HepG2 (cell line): Measurements from ENCODE around the gene HBE1. TPM values are rescaled to one million over a fixed set of nuclear protein-coding genes. Genes with fewer than 3 reads are reported as not detected.

Experiments
- ATAC-seq: fragments of 200-7000 bp; cut with Tn5 transposase; 3 replicates; pipeline ENCODE4 v1.9.1; 2020; ENCODE audit warnings: mild to moderate bottlenecking, moderate library complexity
- BruUV-seq: library from RNA; stranded (reverse); fragments of 400-500 nt; replicated peaks from 2 replicates; lab custom pipeline; 2021; lab: Mats Ljungman, UMichigan
- CTCF ChIA-PET: fragments of 300-600 bp; formaldehyde crosslinking; extraction: SDS; loops from one replicate; lab custom pipeline; 2021; ENCODE audit warnings: low total read pairs, inconsistent platforms, low intra/inter-chr PET ratio; lab: Yijun Ruan, JAX
- POLR2A ChIA-PET: fragments of 350-600 bp; sonication (Branson Sonifier 250); formaldehyde crosslinking; loops from one replicate; lab custom pipeline; 2020; ENCODE audit warnings: antibody characterized with exemption, inconsistent platforms; lab: Yijun Ruan, JAX
- DNase-seq: peaks from one replicate; pipeline ENCODE4 v3.0.0-alpha.2; 2015; ENCODE audit warnings: low spot score
- FAIRE-seq: peaks from 3 replicates; lab custom pipeline; 2011; peaks lifted over from hg19 to GRCh38; lab: Jason Lieb, UNC
- H2AFZ ChIP-seq: one replicate; pipeline ENCODE4 v1.6.1; 2011; ENCODE audit warnings: low read length, inconsistent platforms
- H3K27ac ChIP-seq: fragments of 300-600 bp; 3 replicates; pipeline ENCODE4 v1.8.0; 2011; ENCODE audit warnings: mixed run types, mild to moderate bottlenecking, mixed read lengths, low read length, inconsistent platforms; ENCODE audit not compliant: insufficient read depth; ENCODE audit errors: extremely low read length
- H3K27me3 ChIP-seq, 2 experiments: fragments of 200-600 bp in 1 of 2; 2 replicates in 1 of 2; 3 replicates in 1 of 2; pipeline versions ENCODE4 v1.6.0 to v1.8.0; 2011; ENCODE audit warnings: low read length in 2 of 2, mild to moderate bottlenecking in 2 of 2, moderate library complexity in 2 of 2, inconsistent platforms in 1 of 2; ENCODE audit not compliant: insufficient read depth in 2 of 2, control insufficient read depth in 1 of 2
- H3K36me3 ChIP-seq, 2 experiments: fragments of 200-600 bp in 1 of 2; replicated peaks in 1 of 2; 2 replicates in 1 of 2; 3 replicates in 1 of 2; pipeline versions ENCODE4 v1.5.1 to v1.8.0; 2011; ENCODE audit warnings: low read length in 2 of 2, inconsistent platforms in 1 of 2; ENCODE audit not compliant: insufficient read depth in 2 of 2, control insufficient read depth in 1 of 2
- H3K4me1 ChIP-seq: 2 replicates; pipeline ENCODE4 v1.5.1; 2012; ENCODE audit warnings: low read length, inconsistent platforms; ENCODE audit not compliant: insufficient read depth
- H3K4me2 ChIP-seq: 2 replicates; pipeline ENCODE4 v1.6.0; 2011; ENCODE audit warnings: low read depth, low read length, inconsistent platforms
- H3K4me3 ChIP-seq, 3 experiments: fragments of 200-600 bp in 1 of 3; sonication (generic), shearing (Covaris generic) in 1 of 3; replicated peaks in 1 of 3; 2 replicates each; pipeline ENCODE4 v1.5.1; 2011 to 2016; ENCODE audit warnings: low read length in 3 of 3, inconsistent platforms in 2 of 3, low read depth in 2 of 3, mild to moderate bottlenecking in 2 of 3, control low read depth in 1 of 3, mixed read lengths in 1 of 3; ENCODE audit not compliant: insufficient read depth in 1 of 3
- H3K79me2 ChIP-seq: one replicate; pipeline ENCODE4 v1.6.1; 2011; ENCODE audit warnings: low read length, inconsistent platforms; ENCODE audit not compliant: insufficient read depth
- H3K9ac ChIP-seq: 2 replicates; pipeline ENCODE4 v1.6.0; 2011; ENCODE audit warnings: mild to moderate bottlenecking, low read depth, low read length, inconsistent platforms; ENCODE audit not compliant: insufficient read depth
- H3K9me3 ChIP-seq: 2 replicates; pipeline ENCODE4 v1.5.1; 2012; ENCODE audit warnings: mild to moderate bottlenecking, low read length
- H4K20me1 ChIP-seq: 2 replicates; pipeline ENCODE4 v1.6.0; 2011; ENCODE audit warnings: inconsistent platforms, mild to moderate bottlenecking, low read length, moderate library complexity; ENCODE audit not compliant: insufficient read depth
- KAT8 ChIP-seq: IDR thresholded peaks from 2 replicates; pipeline ENCODE4 v1.6.1; 2016; ENCODE audit warnings: missing genetic modification reagents, missing compliant biosample characterization
- ONECUT2 ChIP-seq: sonication (generic); formaldehyde crosslinking; IDR thresholded peaks from 2 replicates; pipeline ENCODE4 v1.4.0; 2020; ENCODE audit warnings: missing genetic modification reagents
- PCBP1 ChIP-seq: fragments of 200-400 bp; formaldehyde crosslinking; IDR thresholded peaks from 2 replicates; pipeline ENCODE4 v1.6.1; 2017; ENCODE audit warnings: mild to moderate bottlenecking, low read depth, low read length, borderline replicate concordance
- RBFOX2 ChIP-seq: fragments of 200-400 bp; formaldehyde crosslinking; IDR thresholded peaks from 2 replicates; pipeline ENCODE4 v1.6.1; 2017; ENCODE audit warnings: low read depth, mild to moderate bottlenecking, low read length
- STAG1 ChIP-seq: sonication (generic); formaldehyde crosslinking; IDR thresholded peaks from 2 replicates; pipeline ENCODE4 v1.4.0; 2020; ENCODE audit warnings: missing genetic modification reagents
- TAF1 ChIP-seq: sonication (generic); formaldehyde crosslinking; IDR thresholded peaks from 2 replicates; pipeline ENCODE4 v1.4.0; 2020; ENCODE audit warnings: missing genetic modification reagents
- TOPORS ChIP-seq: sonication (generic); formaldehyde crosslinking; IDR thresholded peaks from 2 replicates; pipeline ENCODE4 v1.8.0; 2023; ENCODE audit warnings: mild to moderate bottlenecking, missing genetic modification reagents
- ZNF441 ChIP-seq: sonication (generic); formaldehyde crosslinking; IDR thresholded peaks from 2 replicates; pipeline ENCODE4 v1.7.0; 2021; ENCODE audit warnings: missing genetic modification reagents, borderline replicate concordance
- ZNF484 ChIP-seq: sonication (generic); formaldehyde crosslinking; IDR thresholded peaks from 2 replicates; pipeline ENCODE4 v1.5.1; 2020; ENCODE audit warnings: mild to moderate bottlenecking, low read depth, missing genetic modification reagents, borderline replicate concordance
- ZNF558 ChIP-seq: sonication (generic); formaldehyde crosslinking; IDR thresholded peaks from 2 replicates; pipeline ENCODE4 v1.9.0; 2022; ENCODE audit warnings: mild to moderate bottlenecking, missing genetic modification reagents, borderline replicate concordance
- ZNF766 ChIP-seq: sonication (generic); formaldehyde crosslinking; IDR thresholded peaks from 2 replicates; pipeline ENCODE4 v1.5.0; 2020; ENCODE audit warnings: missing genetic modification reagents, borderline replicate concordance
- ZSCAN21 ChIP-seq: sonication (generic); formaldehyde crosslinking; IDR thresholded peaks from 2 replicates; pipeline ENCODE4 v1.8.0; 2022; ENCODE audit warnings: mild to moderate bottlenecking, missing genetic modification reagents, moderate library complexity, borderline replicate concordance
- WGBS: methylation state at CpG from one replicate; pipeline ENCODE4 v1.1.6; 2017; ENCODE audit warnings: low lambda C conversion rate; 5-methylcytosine and 5-hydroxymethylcytosine counted together
- in situ Hi-C: cut with HindIII; loops from 2 replicates; pipeline ENCODE4 v1.10.0; 2017; ENCODE audit warnings: low pct_unique_long_range_greater_than_20kb; ENCODE audit not compliant: extremely low pct_ligation_motif_present
- intact Hi-C: fragments of 100-400 bp; cut with micrococcal nuclease; formaldehyde crosslinking; loops from one replicate; pipeline ENCODE4 v1.10.0; 2022; ENCODE audit not compliant: unreplicated experiment
- polyA plus RNA-seq, 8 experiments: library from polyadenylated mRNA; depleted of rRNA in 3 of 8; stranded (reverse) in 7 of 8; unstranded in 1 of 8; fragments of >200 nt; fragmentation: Illumina TruSeq in 4 of 8; extraction: Trizol in 4 of 8; gene quantifications; 2 replicates each; pipeline versions ENCODE4 v1.2.1 to v1.2.3, GENCODE V29; 2011 to 2016; ENCODE audit warnings: low read depth in 4 of 8, missing spikeins in 1 of 8, mixed read lengths in 1 of 8; ENCODE audit not compliant: insufficient read depth in 1 of 8
- total RNA-seq, 5 experiments: library from RNA; depleted of rRNA; stranded (reverse); fragments of >200 nt; fragmentation: Illumina TruSeq; extraction: Trizol; gene quantifications; 2 replicates each; pipeline ENCODE4 v1.2.3, GENCODE V29; 2016; ENCODE audit warnings: low read depth in 1 of 5
- TF ChIP-seq, protein P1 (sequence below): sonication (generic); formaldehyde crosslinking; conservative IDR thresholded peaks from 2 replicates; pipeline ENCODE4 v1.4.0; 2020; ENCODE audit warnings: missing genetic modification reagents
- TF ChIP-seq, protein P2 (sequence below): sonication (generic); formaldehyde crosslinking; IDR thresholded peaks from 2 replicates; pipeline ENCODE4 v1.8.0; 2022; ENCODE audit warnings: missing genetic modification reagents, mild to moderate bottlenecking, borderline replicate concordance

HBE1 gene
- total and polyA plus RNA-seq, 2 of the 13 experiments (the other 11 are each of a cell fraction or from before 2014, with no cell fraction given), result 0.24 to 0.35 TPM

DNA sequence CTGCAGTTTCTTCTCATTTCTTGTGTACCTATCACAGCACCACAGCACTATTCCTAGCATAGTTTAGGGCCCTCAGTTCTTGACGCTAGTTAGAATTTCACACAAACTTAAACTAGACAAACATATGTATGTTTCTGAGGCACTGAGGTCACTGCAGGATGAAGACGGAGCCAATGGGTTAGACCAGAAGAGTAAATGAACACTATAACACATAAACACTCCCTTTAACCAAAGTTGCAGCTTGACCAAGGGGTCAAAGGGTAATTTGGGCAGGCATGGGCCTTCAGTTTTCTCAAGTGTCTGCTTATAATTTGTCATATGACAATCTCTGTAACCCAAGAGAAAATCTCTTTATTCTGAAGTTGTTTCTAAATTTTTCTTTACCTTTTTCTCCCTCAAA lies 12.9 kb upstream of the HBE1 start:
- Histone ChIP-seq H3K4me2 (no peak overlapping the region), H3K27me3 (no peaks in the 10 kb centered on the region), H3K9me3 (no peaks in the 10 kb centered on the region), H3K36me3 (no peaks in the 10 kb centered on the region), H3K4me3 (no peak overlapping the region), H3K79me2 (no peaks in the 10 kb centered on the region), H3K27ac (no peak overlapping the region), H3K9ac (no peak overlapping the region), H4K20me1 (no peaks in the 10 kb centered on the region), H2AFZ (no peak overlapping the region), H3K4me1 (no peaks in the 10 kb centered on the region)
- no peak for FAIRE-seq
- CTCF ChIA-PET, result no interaction called here
- POLR2A ChIA-PET, result no interaction called here
- intact Hi-C loops, result no loop called here
- TF ChIP-seq KAT8, result no peak
- no peak for TF ChIP-seq RBFOX2
- TF ChIP-seq, protein P1, sequence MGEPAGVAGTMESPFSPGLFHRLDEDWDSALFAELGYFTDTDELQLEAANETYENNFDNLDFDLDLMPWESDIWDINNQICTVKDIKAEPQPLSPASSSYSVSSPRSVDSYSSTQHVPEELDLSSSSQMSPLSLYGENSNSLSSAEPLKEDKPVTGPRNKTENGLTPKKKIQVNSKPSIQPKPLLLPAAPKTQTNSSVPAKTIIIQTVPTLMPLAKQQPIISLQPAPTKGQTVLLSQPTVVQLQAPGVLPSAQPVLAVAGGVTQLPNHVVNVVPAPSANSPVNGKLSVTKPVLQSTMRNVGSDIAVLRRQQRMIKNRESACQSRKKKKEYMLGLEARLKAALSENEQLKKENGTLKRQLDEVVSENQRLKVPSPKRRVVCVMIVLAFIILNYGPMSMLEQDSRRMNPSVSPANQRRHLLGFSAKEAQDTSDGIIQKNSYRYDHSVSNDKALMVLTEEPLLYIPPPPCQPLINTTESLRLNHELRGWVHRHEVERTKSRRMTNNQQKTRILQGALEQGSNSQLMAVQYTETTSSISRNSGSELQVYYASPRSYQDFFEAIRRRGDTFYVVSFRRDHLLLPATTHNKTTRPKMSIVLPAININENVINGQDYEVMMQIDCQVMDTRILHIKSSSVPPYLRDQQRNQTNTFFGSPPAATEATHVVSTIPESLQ, result no peak
- TF ChIP-seq ONECUT2 (CRISPR knock-in tag), result no peak
- TF ChIP-seq PCBP1, result no peak
- WGBS, result 0% methylated on average over 2 of the region's 2 CpGs
- DNase-seq, result no peak
- BruUV-seq, result no TSS peak
- in situ Hi-C loops, result no loop called here
- no peak for ATAC-seq

DNA sequence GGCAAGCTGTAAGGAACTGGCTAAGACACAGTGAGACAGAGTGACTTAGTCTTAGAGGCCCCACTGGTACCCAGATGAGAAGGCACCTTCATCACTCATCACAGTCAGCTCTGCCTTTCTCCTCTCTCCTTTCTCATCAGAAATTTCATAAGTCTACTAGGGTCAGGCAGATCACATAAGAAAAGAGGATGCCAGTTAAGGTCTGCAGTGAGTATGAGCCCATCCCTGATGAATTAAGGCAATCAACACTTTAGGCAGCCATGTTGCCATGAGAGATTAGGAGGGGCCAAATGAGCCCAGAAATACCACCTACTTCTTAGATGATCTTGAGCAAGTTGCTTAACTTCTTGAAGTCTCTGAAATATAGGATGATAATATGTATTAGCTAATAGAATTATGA lies 11.9 kb upstream of the HBE1 start:
- Histone ChIP-seq H3K27ac (no peak overlapping the region), H3K9ac (no peak overlapping the region), H3K79me2 (no peaks in the 10 kb centered on the region), H3K27me3 (no peaks in the 10 kb centered on the region), H3K4me2 (no peak overlapping the region), H3K36me3 (no peaks in the 10 kb centered on the region), H3K4me1 (no peaks in the 10 kb centered on the region), H4K20me1 (no peaks in the 10 kb centered on the region), H2AFZ (no peak overlapping the region), H3K9me3 (no peaks in the 10 kb centered on the region), H3K4me3 (no peak overlapping the region)
- intact Hi-C loops (no loop called here), in situ Hi-C loops (no loop called here)
- DNase-seq, result no peak
- TF ChIP-seq TAF1 (CRISPR knock-in tag) (no peak), ZNF441 (CRISPR knock-in tag) (no peak), ZNF558 (CRISPR knock-in tag) (no peak), TOPORS (no peak), ZNF484 (CRISPR knock-in tag) (no peak), ZNF766 (CRISPR knock-in tag) (no peak), ZSCAN21 (CRISPR knock-in tag) (no peak), STAG1 (CRISPR knock-in tag) (no peak)
- TF ChIP-seq, protein P2, sequence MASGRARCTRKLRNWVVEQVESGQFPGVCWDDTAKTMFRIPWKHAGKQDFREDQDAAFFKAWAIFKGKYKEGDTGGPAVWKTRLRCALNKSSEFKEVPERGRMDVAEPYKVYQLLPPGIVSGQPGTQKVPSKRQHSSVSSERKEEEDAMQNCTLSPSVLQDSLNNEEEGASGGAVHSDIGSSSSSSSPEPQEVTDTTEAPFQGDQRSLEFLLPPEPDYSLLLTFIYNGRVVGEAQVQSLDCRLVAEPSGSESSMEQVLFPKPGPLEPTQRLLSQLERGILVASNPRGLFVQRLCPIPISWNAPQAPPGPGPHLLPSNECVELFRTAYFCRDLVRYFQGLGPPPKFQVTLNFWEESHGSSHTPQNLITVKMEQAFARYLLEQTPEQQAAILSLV (CRISPR knock-in tag), result no peak
- POLR2A ChIA-PET, result no interaction called here
- no TSS peak for BruUV-seq
- no peak for ATAC-seq
- CTCF ChIA-PET, result no interaction called here
- no peak for FAIRE-seq
